Vagina (tissue), 2 donors: ENCODE measurements around the gene NGFR.

Experiments used
- POLR2AphosphoS5 ChIP-seq, 2 donors: sonication (generic); formaldehyde crosslinking; IDR thresholded peaks; one replicate each; pipeline ENCODE4 v1.9.0; 2017; ENCODE audit warnings: antibody characterized with exemption in 2 of 2, mild to moderate bottlenecking in 2 of 2, low read depth in 1 of 2; ENCODE audit not compliant: insufficient read depth in 1 of 2
- TF ChIP-seq, protein P1 (sequence below), 3 experiments: fragments of 450-650 bp in 2 of 3; fragments of 200-600 bp in 1 of 3; sonication (generic) in 1 of 3; IDR thresholded peaks; one replicate each; pipeline ENCODE4 v1.5.1; 2017 to 2019; ENCODE audit warnings: antibody characterized with exemption in 3 of 3, mild to moderate bottlenecking in 2 of 3, moderate library complexity in 2 of 3

GRCh38 chr17:49527927-49528651 lies 33.0 kb downstream of the NGFR start:
- no peak for TF ChIP-seq POLR2AphosphoS5 (IDR thresholded peaks at IDR 0.05; ENCODE audit: insufficient read depth in 1 of 2, low read depth in 1 of 2)
- TF ChIP-seq, protein P1, sequence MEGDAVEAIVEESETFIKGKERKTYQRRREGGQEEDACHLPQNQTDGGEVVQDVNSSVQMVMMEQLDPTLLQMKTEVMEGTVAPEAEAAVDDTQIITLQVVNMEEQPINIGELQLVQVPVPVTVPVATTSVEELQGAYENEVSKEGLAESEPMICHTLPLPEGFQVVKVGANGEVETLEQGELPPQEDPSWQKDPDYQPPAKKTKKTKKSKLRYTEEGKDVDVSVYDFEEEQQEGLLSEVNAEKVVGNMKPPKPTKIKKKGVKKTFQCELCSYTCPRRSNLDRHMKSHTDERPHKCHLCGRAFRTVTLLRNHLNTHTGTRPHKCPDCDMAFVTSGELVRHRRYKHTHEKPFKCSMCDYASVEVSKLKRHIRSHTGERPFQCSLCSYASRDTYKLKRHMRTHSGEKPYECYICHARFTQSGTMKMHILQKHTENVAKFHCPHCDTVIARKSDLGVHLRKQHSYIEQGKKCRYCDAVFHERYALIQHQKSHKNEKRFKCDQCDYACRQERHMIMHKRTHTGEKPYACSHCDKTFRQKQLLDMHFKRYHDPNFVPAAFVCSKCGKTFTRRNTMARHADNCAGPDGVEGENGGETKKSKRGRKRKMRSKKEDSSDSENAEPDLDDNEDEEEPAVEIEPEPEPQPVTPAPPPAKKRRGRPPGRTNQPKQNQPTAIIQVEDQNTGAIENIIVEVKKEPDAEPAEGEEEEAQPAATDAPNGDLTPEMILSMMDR (IDR thresholded peaks at IDR 0.05), result no peak
